Measurements from ENCODE around the gene ESR1.
"Not testable (repeated sequence)": the region's sequence is repeated elsewhere in the genome, so short reads cannot be mapped to it uniquely, and the experiment has no call there.

The ESR1 gene

DNA sequence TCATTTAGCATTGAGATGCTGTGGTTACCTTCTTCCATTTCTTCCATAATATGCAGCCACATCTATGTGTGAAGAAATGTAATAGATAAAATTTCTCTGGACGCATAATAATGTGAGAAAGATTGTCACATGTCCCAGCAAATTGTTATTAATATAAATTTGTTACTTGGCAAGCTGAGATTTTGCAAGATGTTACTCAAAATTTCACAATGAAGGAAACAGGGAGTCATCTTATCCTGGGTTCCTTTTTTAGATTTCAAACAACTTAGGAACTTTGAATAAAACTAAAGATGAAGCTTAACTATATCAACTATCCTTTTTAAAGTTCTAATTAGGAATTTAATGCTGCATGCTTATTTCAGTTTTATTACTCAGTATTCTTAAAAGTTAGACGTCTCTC, 3.6 kb downstream of the ESR1 start:
- no peak for DNase-seq (ENCODE audit: extremely low read depth in 1 of 2, low read depth in 1 of 2)

DNA sequence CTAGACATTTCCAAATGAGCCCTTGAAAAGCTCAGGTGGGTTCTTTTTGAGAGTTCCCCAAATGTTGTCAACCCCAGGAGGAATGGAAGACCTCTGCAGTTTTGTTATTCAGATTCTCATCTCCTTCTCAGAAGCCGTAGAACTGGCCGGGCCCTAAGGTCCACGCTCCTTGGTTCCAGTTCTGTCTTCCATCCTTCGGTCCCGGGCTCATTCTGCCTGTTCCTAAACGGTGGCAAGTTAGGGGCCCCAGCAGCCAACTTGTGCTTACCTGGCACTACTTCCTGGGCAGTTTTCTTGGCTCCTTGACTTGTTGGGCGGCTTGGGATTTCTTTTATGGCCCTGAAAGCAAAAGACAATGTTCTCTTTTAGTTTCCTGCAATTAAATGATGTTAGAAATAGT, 6.4 kb downstream of the ESR1 start:
- no peak for DNase-seq (ENCODE audit: extremely low read depth in 1 of 2, low read depth in 1 of 2)

DNA sequence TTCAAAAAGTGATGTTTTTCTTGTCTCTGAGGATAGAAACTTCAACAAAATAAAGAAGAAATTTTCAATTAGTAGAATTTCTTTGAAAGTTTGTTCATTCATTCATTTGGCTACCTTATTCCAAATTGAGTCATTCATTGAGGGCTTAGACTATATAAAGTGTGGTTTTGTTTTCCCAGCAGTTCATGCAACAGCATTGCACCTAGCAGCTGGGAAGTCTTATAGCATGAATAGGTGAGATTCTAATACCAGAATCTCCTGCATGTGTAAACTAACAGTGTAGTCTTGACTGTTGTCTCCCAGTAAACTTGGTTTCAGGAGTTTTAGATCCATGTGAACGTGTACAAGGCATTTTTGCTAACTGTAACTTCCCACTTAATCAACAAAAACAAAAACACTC, 7.1 kb downstream of the ESR1 start:
- no peak for DNase-seq (ENCODE audit: extremely low read depth in 1 of 2, low read depth in 1 of 2)

DNA sequence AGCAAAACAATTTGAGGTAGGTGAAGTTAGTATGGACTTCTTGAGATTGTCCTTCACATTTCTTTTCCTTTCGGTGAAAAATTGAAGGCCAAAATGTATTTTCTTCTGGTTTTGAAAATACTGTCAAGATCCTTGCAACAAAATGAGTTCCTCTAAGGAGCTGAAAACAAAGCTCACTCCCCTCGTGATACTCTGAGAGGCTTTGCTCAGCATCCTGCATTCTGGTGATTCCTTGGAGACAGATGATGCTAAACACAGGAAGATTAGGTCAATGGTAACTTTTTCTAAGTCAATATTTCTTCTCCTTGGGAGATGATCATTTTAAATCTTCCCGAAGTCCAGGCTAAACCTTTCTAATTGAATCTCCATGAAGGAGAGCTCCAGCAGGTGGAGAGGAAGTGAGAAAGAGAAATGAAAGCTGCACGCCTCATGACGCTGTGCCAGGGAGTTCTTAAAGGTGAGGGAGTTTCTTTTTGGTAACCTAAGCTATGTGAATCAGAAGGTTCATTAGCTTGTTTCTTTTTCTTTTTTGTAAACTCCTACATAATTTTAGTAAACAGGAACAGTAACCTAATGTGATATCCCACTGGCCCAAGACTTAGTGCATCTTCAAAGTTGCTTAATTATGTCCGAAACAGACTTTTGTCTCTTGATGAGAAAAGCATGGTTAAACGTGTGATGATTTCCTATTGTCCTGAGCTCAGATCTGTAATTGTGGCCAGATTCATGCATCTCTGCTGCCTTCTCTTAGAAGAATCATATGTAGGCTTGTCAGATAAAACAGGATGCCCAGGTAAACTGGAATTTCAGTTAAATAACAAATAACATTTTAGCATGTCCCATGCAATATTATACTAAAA, 15.0 kb downstream of the ESR1 start:
- no peak for DNase-seq (ENCODE audit: extremely low read depth in 1 of 2, low read depth in 1 of 2)

DNA sequence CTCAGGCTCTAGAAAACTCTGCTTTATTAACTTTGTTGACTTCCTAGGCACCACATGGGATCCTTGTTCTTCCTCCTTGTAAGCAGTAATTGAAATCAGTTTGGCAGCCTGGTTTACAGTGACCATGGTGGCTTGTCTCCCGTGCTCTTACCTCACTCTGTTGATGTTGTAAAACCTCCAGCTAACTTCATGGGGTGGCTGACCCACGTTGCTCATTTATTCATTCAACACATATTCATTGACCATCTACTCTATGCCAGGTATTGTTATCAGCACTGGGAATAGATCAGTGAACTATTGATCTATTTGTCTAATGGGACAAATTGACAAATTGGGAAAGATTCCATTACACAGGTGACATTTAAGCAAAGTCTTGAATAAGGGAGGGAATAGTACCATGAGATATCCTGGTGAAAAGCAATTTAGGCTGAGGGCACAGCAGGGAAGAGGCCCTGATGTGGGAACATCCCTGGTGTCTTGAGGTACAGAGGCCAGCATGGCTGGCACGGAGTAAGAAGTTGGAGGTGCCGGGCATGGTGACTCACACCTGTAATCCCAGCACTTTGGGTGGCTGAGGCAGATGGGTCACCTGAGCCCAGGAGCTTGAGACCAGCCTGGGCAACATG, 19.1 kb downstream of the ESR1 start:
- DNase-seq (ENCODE audit: extremely low read depth in 1 of 2, low read depth in 1 of 2), result no peak

DNA sequence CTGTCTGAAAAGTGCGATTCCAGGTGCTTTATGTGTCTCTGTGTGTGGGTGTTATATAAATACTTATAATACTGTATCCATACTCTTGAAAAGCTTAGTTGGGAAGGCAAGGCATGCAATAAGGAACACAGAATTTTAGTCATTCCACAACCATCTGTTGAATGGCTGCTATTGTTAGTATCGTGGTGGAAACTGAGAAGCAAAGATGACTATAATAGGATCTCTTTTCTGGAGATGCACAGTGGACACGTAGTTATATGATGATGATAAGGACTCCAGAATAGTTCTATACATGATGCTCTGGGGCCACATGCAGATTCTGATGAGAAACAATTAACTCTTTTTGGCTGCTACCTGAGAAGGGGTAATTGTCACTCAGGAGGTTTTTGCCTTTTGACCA, 25.2 kb downstream of the ESR1 start:
- no peak for DNase-seq (ENCODE audit: extremely low read depth in 1 of 2, low read depth in 1 of 2)

DNA sequence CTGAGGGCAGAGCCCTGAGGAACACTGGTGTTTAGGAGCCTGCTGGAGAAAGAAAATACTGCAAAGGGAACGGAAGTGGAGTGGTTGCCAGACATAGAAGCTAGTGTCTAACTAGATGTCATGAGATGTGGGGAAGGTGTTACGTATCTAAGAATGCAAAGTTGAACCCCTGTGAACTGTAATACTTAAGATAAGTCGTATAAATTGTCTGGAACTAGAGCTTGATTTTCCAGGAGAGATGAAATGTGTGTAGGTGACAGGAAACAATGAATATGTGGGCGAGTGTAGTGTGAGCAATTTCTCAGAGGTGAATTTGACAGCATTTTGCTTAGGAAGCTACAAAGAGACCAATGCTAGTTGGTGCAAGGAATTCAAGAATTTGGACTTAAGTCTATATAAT, 27.9 kb downstream of the ESR1 start:
- no peak for DNase-seq (ENCODE audit: extremely low read depth in 1 of 2, low read depth in 1 of 2)

DNA sequence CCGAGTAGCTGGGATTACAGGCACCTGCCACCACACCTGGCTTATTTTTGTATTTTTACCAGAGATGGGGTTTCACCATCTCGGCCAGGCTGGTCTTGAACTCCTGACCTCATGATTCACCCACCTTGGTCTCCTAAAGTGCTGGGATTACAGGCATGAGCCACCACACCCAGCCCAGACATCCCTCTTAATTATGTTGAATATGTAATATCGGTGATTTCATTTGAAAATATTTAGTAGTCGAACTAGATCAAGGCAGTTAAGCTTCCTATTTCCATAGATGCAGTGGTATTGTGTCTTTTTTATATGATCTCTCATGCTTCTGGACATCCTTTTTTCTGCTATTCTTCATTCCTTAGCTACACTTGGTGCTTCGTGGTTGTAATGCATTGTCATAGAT, 29.7 kb downstream of the ESR1 start:
- no peak for DNase-seq (ENCODE audit: extremely low read depth in 1 of 2, low read depth in 1 of 2)

DNA sequence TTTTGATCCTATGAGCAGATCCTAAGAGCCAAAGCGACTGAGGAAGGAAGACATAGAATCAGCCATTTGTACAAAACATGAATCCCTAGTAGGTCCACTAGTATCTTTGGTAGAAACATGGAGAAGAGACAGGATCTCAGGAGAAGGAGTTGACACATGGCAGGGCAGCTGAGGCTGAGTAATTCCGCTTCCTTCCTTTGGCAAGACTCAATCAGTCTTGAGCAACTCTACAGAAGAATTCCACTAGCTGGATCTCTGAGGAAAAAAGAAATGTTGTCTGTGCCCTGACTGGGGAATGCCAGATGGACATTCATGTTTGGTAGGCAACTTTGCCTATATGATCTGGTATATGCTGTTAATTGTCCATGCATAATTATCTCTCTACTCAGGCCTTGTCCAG, 35.3 kb downstream of the ESR1 start:
- no peak for DNase-seq (ENCODE audit: extremely low read depth in 1 of 2, low read depth in 1 of 2)

DNA sequence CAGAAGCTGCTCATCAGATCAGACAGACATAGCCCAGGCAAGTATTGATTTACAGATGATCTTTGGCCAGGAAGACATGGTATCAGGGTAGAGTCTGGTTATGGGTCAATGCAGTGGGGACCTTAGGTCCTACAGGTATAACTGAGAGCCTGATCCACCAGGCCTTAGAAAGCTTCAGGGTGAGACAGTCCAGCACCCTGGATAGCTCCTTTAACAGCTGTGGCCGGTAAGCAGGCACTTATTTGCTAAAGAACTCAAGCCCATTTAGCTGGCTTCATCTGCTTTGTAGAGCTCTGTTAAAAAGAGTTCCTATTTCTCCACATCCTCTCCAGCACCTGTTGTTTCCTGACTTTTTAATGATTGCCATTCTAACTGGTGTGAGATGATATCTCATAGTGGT, 39.6 kb downstream of the ESR1 start:
- DNase-seq (ENCODE audit: extremely low read depth in 1 of 2, low read depth in 1 of 2), result no peak

DNA sequence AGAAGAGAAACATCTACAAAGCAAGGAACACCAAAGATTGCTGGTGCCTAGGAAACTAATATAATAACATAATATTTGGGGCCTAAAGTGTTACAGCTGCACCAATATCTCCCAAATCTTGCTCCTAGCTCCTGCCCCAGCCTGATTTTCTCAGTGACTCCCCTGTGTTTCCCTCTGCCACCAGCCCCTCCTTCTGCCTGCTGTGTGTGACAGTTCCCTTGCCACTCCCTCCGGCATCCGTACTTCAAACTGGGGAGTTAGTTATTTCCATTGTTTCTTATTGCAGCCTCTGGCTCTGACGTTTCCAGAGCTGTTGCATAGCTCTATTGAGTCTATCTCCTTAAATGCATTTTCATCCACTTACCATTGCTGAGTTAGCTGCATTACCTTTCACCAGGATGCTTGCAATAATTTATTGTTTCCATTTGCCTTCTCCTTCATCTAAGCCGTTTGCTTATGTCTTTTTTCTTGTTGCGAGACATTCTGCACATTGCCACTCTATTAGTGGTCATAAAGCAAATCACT, 43.1 kb downstream of the ESR1 start:
- no peak for DNase-seq (ENCODE audit: extremely low read depth in 1 of 2, low read depth in 1 of 2)

DNA sequence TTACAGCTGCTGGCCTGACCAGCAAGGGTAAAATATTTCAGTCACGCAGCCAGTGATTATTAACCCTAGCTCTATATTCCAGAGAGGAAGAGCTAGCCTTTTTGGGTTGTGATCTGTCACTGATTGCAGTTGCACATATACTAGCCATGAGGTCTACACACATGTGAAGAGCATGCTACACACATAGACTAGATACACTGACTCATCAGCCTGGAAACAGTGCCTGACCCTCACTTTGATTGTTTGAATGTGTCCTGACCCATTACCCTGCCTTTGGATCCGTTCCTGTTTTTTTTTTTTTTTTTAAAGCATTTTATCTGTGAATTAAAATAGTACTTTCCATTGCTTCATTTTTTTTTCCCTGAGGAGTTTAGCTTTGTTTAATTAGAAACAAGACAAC, 50.8 kb downstream of the ESR1 start:
- no peak for DNase-seq (ENCODE audit: extremely low read depth in 1 of 2, low read depth in 1 of 2)

DNA sequence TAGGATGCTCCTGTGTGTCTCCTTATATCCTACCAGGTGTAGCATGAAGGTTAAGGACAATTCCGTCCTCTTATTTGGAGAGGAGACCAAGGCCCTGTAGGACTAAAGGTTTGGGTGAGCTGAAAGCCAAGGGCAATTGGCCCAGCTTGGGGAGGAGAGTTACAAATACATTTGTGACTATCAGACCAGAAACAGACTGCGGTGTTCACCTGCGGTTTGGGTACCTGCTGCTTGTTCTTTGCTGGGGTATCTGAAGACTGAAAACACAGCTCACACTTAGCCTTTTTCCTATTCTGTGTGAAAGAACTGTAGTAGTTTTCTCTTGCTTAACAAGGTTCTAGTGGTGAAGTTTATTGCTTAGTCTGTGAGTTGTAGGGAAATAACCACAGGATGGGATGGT, 55.0 kb downstream of the ESR1 start:
- no peak for DNase-seq (ENCODE audit: extremely low read depth in 1 of 2, low read depth in 1 of 2)

DNA sequence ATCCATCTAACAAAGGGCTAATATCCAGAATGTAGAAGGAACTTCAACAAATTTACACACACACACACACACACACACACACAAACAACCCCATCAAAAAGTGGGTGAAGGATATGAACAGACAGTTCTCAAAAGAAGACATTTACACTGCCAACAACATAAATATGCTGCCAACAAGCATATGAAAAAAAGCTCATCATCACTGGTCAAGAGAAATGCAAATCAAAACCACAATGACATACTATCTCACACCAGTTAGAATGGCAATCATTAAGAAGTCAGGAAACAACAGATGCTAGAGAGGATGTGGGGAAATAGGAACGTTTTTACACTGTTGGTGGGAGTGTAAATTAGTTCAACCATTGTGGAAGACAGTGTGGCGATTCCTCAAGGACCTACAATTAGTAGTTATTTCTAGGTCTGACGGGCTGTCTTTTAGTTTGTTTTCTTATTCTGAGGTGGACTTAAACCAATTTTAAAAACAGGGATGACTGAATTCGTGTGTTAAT, 59.9 kb downstream of the ESR1 start:
- DNase-seq (ENCODE audit: extremely low read depth in 1 of 2, low read depth in 1 of 2), result not testable (repeated sequence)

DNA sequence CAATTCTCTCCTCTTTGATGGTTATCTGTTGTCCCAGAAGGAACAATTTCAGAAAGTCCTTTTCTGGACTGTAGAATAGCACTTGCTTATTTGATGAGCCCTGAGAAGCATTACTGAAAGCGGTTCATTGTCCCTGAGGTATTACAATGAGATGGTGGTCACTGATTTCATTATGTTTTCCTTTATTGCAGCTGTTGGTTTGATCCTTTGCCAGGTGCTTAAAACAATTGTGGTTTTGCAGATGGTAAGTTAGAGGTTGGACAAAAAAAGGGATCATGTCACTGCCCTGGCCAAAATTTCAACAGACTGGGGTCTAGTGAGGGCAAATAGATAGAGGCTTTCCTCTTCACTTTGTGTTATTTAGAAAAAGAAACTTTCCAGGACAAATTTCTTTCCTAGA, 61.9 kb downstream of the ESR1 start:
- no peak for DNase-seq (ENCODE audit: extremely low read depth in 1 of 2, low read depth in 1 of 2)

DNA sequence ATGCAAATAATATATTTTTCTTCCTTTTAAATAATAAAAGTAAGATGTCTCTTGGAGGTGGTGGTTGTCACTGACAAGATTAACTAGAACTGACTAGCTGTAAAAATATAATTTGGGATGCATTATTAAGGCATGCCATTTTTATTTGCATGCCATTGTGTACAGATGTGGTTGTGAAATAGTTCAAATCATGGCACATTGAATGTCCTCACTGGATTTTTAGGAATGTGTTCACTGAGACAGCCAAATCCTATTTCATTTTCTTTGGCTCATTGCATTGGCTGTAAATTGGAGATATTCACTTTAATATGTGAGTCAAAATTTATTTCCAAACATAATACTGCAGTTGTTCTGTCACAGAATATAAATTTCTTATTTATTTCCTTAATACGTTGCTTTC, 62.3 kb downstream of the ESR1 start:
- no peak for DNase-seq (ENCODE audit: extremely low read depth in 1 of 2, low read depth in 1 of 2)

DNA sequence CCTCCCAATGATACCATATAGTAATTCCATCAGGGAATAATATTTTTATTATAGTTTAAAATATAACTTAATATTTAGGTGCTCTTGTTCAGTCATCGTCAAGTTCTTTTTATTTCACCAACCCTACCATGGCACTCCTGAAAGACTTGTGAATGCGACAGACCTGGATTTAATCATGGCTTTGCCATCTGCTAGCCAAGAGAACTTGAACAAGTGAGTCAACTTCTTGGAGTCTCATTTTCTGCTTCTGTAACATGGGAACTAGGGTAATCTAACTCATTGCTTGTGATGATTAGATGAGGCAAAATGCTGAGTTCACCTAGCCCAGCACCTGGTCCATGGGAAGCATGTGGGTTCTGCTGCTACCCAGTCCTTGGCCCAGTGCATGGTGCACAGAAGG, 62.9 kb downstream of the ESR1 start:
- DNase-seq (ENCODE audit: extremely low read depth in 1 of 2, low read depth in 1 of 2), result no peak

DNA sequence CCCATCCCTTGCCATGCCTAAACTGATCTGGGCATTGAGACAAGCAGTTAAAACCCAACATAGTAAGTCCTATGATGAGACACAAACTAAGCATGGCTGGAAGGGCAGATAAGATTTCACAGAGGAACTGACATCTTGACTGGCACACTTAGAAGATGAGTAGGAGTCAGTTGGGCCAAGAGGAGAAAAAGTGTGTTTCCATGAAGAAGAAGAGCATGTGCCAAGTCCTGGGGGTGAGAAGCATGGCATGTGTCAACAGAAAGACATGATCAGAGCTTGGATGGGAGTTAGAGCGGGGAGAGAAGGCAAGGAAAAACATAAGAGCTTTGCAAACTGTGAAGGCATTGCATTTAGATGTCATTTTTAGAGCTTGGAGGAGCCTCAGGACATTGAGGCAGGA, 68.0 kb downstream of the ESR1 start:
- DNase-seq (ENCODE audit: extremely low read depth in 1 of 2, low read depth in 1 of 2), result no peak

DNA sequence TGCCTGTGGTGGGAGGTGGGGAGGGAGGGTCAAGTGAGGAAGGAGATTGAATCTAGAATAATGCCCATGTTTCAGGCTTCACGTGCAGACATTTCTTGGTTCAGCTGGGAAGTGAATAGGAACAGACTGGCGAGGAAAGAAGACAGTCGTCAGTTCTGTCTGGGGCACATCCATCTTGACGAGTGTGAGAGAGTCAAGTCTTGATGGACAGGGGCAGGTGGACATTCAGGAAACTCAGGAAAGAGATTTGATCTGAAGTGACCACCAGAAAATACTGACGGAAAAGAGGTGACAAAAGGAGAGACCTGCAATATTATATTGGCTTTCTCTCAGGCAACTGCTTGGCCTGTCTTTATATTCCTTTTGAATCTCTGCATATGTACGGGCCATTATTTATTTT, 68.6 kb downstream of the ESR1 start:
- no peak for DNase-seq (ENCODE audit: extremely low read depth in 1 of 2, low read depth in 1 of 2)

DNA sequence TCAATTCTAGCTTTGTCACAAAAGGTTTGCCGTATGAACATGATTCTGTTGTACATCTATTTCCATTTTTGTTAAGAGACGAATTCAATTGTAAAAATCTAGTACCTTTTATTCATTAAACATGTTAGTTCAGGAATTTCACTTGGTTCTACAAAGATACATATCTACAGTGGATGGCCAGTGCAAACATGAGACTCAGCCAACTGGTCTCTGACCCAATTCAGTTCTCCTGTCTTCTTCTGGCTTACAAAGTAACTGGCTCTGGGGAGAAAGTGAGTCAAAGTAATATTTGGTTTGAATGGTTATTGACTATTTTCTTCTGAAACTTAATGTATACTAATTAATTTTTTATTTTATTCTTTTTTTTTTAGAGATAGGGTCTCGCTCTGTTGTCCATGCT, 70.0 kb downstream of the ESR1 start:
- DNase-seq (ENCODE audit: extremely low read depth in 1 of 2, low read depth in 1 of 2), result no peak

DNA sequence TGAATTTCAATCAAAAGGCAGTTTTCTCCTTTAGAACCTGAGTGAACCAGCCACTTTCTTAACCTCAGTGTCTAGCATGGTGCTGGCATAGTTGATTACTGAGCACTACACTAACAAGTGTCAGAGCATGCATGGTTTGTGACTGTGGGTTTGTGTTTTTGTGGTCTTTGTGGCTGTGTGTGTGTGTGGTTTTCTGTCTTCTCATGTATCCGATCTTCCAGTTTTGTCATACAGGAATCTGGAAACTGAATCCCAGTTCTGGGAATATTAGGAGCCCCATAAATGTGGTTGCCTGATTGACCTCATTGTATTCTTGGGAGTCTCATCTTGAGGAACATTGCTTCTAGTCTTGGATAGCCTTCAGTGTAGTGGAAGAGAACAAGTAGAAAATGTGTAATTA, 73.7 kb downstream of the ESR1 start:
- no peak for DNase-seq (ENCODE audit: extremely low read depth in 1 of 2, low read depth in 1 of 2)

DNA sequence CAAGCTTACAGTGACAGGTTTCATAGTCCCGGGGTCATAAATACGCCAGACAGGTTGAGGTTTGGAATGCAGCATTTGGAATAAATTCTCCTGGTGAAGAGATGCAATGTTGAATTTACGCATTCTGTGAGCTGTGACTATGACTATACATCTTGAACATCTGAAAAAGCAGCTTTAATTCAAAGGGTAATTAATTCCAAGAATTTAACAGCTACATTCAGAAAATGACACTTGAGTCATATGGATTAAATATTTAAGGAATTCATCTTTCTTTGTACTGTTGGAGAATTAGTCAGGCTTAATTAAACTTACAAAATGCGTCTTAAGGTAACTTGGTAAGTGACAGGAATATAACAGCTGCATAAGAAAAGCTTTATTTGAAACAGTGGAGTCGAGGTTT, 74.7 kb downstream of the ESR1 start:
- no peak for DNase-seq (ENCODE audit: extremely low read depth in 1 of 2, low read depth in 1 of 2)
